WTC11 (cell line): ENCODE data around the gene ADGRB3.

Experiments used
- ATF2 ChIP-seq: sonication (generic); formaldehyde crosslinking; IDR thresholded peaks from 2 replicates; pipeline ENCODE4 v1.8.1; 2022; ENCODE audit warnings: low read depth, missing genetic modification reagents, borderline replicate concordance
- CBFB ChIP-seq: sonication (generic); formaldehyde crosslinking; IDR thresholded peaks from 2 replicates; pipeline ENCODE4 v1.8.1; 2022; ENCODE audit warnings: mild to moderate bottlenecking, low read depth, missing genetic modification reagents
- CTCF ChIP-seq: fragments of 200-600 bp; IDR thresholded peaks from 2 replicates; pipeline ENCODE4 v1.8.0; 2022; ENCODE audit warnings: antibody characterized with exemption
- ELF4 ChIP-seq: sonication (generic); formaldehyde crosslinking; IDR thresholded peaks from 2 replicates; pipeline ENCODE4 v1.8.1; 2022; ENCODE audit warnings: low read depth, mild to moderate bottlenecking, moderate library complexity, missing genetic modification reagents
- ETV6 ChIP-seq: sonication (generic); formaldehyde crosslinking; IDR thresholded peaks from 2 replicates; pipeline ENCODE4 v1.8.1; 2022; ENCODE audit warnings: mild to moderate bottlenecking, missing genetic modification reagents
- JUN ChIP-seq: sonication (generic); formaldehyde crosslinking; IDR thresholded peaks from 2 replicates; pipeline ENCODE4 v1.8.0; 2023; ENCODE audit warnings: mild to moderate bottlenecking, missing genetic modification reagents
- KAT7 ChIP-seq: sonication (generic); formaldehyde crosslinking; IDR thresholded peaks from 2 replicates; pipeline ENCODE4 v1.8.1; 2023; ENCODE audit warnings: missing genetic modification reagents, mild to moderate bottlenecking, borderline replicate concordance
- MAX ChIP-seq: sonication (generic); formaldehyde crosslinking; IDR thresholded peaks from 2 replicates; pipeline ENCODE4 v1.8.0; 2022; ENCODE audit warnings: mild to moderate bottlenecking, missing genetic modification reagents
- TF ChIP-seq, protein P1 (sequence below): sonication (generic); formaldehyde crosslinking; IDR thresholded peaks from 2 replicates; pipeline ENCODE4 v1.8.1; 2022; ENCODE audit warnings: mild to moderate bottlenecking, missing genetic modification reagents, moderate library complexity, borderline replicate concordance

- TF ChIP-seq CBFB (CRISPR knock-in tag) = no peak
- TF ChIP-seq ATF2 = no peak
- no peak for TF ChIP-seq KAT7 (CRISPR knock-in tag)
- TF ChIP-seq CTCF = no peak
- no peak for TF ChIP-seq MAX (CRISPR knock-in tag)
- no peak for TF ChIP-seq JUN (CRISPR knock-in tag)
- no peak for TF ChIP-seq ETV6 (CRISPR knock-in tag)
- TF ChIP-seq, protein P1, sequence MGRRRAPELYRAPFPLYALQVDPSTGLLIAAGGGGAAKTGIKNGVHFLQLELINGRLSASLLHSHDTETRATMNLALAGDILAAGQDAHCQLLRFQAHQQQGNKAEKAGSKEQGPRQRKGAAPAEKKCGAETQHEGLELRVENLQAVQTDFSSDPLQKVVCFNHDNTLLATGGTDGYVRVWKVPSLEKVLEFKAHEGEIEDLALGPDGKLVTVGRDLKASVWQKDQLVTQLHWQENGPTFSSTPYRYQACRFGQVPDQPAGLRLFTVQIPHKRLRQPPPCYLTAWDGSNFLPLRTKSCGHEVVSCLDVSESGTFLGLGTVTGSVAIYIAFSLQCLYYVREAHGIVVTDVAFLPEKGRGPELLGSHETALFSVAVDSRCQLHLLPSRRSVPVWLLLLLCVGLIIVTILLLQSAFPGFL (CRISPR knock-in tag) = no peak
- TF ChIP-seq ELF4 (CRISPR knock-in tag) = no peak
These were observed 449.8 kb downstream of the ADGRB3 start for GRCh38 chr6:69084746-69085335.
